HEK293 (cell line): Measurements from ENCODE around the gene ZNF76.

ENCODE experiments used
- HOXC10 ChIP-seq: sonication (generic); formaldehyde crosslinking; IDR thresholded peaks from 2 replicates; pipeline ENCODE4 v1.8.1; 2023; ENCODE audit warnings: mild to moderate bottlenecking, missing genetic modification reagents
- MZF1 ChIP-seq: fragments of 450-650 bp; formaldehyde crosslinking; IDR thresholded peaks from 2 replicates; pipeline ENCODE4 v1.5.1; 2017; ENCODE audit warnings: missing biosample characterization, missing genetic modification characterization, borderline replicate concordance
- SP2 ChIP-seq: fragments of 450-650 bp; formaldehyde crosslinking; IDR thresholded peaks from 2 replicates; pipeline ENCODE4 v1.5.1; 2016; ENCODE audit warnings: missing biosample characterization, missing genetic modification characterization
- ZNF211 ChIP-seq: fragments of 450-650 bp; formaldehyde crosslinking; IDR thresholded peaks from 2 replicates; pipeline ENCODE4 v1.5.1; 2016; ENCODE audit warnings: low read depth, missing biosample characterization, missing genetic modification characterization
- ZNF350 ChIP-seq: fragments of 450-650 bp; formaldehyde crosslinking; IDR thresholded peaks from 2 replicates; pipeline ENCODE4 v1.5.0; 2017; ENCODE audit warnings: missing biosample characterization, mild to moderate bottlenecking, missing genetic modification characterization
- ZNF510 ChIP-seq: fragments of 450-650 bp; formaldehyde crosslinking; IDR thresholded peaks from 2 replicates; pipeline ENCODE4 v1.5.1; 2018; ENCODE audit warnings: mild to moderate bottlenecking, missing genetic modification characterization, missing biosample characterization; ENCODE audit not compliant: insufficient replicate concordance
- ZNF701 ChIP-seq: fragments of 450-650 bp; formaldehyde crosslinking; IDR thresholded peaks from 2 replicates; pipeline ENCODE4 v1.5.1; 2016; ENCODE audit warnings: missing biosample characterization, missing genetic modification characterization
- TF ChIP-seq, protein P1 (sequence below): fragments of 450-650 bp; formaldehyde crosslinking; IDR thresholded peaks from 2 replicates; pipeline ENCODE4 v1.5.1; 2016; ENCODE audit warnings: missing biosample characterization, missing genetic modification characterization

DNA sequence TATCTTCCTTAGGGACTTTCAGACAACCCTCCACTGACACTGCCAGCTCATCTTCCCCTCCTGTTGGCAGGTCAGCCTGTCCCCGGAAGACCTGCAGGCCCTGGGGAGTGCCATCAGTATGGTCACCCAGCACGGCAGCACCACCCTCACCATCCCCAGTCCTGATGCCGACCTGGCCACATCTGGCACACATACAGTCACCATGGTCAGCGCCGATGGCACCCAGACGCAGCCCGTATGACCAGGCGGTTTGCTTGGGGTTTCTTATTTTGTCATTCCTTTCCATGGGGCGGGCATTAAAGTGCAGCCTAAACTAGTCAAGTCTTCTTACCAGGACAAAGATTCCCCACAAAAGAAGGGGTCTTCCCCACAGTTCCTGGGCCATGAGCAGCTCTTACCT is 34.1 kb downstream of the ZNF76 start:
- TF ChIP-seq, protein P1, sequence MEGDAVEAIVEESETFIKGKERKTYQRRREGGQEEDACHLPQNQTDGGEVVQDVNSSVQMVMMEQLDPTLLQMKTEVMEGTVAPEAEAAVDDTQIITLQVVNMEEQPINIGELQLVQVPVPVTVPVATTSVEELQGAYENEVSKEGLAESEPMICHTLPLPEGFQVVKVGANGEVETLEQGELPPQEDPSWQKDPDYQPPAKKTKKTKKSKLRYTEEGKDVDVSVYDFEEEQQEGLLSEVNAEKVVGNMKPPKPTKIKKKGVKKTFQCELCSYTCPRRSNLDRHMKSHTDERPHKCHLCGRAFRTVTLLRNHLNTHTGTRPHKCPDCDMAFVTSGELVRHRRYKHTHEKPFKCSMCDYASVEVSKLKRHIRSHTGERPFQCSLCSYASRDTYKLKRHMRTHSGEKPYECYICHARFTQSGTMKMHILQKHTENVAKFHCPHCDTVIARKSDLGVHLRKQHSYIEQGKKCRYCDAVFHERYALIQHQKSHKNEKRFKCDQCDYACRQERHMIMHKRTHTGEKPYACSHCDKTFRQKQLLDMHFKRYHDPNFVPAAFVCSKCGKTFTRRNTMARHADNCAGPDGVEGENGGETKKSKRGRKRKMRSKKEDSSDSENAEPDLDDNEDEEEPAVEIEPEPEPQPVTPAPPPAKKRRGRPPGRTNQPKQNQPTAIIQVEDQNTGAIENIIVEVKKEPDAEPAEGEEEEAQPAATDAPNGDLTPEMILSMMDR (tag by site-specific recombination), result no peak
- TF ChIP-seq SP2 (tag by site-specific recombination) (no peak), HOXC10 (CRISPR knock-in tag) (no peak), ZNF211 (tag by site-specific recombination) (no peak), ZNF510 (tag by site-specific recombination) (no peak), MZF1 (tag by site-specific recombination) (no peak), ZNF350 (tag by site-specific recombination) (no peak), ZNF701 (tag by site-specific recombination) (no peak)
